ENCODE measurements around the gene CDK6. TPM values are rescaled to one million over a fixed set of nuclear protein-coding genes. Genes with fewer than 3 reads are reported as not detected.
A peak's percentile ranks its signal among the peaks of the same experiment; 100 is the strongest.

CDK6 gene
- polyA plus RNA-seq, 2 of the 4 experiments (the other 2 are of a cell fraction), result 13.6 to 25.9 TPM

DNA sequence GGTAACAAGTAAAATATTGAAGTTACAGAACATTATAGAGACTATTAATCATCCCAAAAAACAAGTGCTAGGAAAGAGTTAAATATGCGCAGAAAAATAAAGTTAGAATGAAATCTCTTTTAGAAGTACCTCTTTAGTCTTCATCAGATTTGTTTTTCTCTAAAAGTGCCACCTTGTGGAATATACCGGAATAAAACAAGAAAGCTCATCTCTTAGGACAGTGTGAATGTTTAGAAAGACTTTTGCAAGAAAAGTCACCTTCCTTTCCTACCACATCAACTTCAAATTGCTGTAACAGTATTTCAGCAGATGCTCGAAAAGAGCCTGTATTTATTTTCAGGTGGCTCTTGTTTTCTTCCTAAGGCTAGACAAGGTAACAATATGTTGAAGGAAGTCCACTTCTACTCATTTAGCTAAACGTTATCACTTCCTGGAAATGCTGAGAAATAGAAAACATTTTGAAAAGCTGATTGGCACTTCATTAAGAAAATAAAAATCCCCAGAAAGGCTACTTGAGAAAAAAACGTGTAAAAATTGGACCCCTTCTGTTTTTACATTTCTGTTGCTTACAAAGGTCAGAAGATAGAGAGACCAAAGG lies 226.4 kb downstream of the CDK6 start:
- ChIA-PET CTCF (interaction anchor here (0.5 to 7.2 kb wide), 15 partner anchors 11 to 742 kb away, joined by 3 to 42 read pairs (median 3); partner anchors contain the start of gene FAM133B), POLR2A (interaction anchor here (1.5 kb wide), 1 partner anchor 20 kb away, joined by 9 read pairs; the partner anchor contains the start of gene FAM133B)
- whole genome bisulfite sequencing (ENCODE audit: missing lambda C conversion rate), result 42% methylated on average over 5 of the region's 5 CpGs
- Histone ChIP-seq H3K4me1 (no peaks in the 10 kb centered on the region), H3K9me3 (no peaks in the 10 kb centered on the region), H3K4me3 (no peak overlapping the region), H3K27ac (no peak overlapping the region), H3K4me2 (no peak overlapping the region)
- DNase-seq (ENCODE audit: low read depth in 1 of 2, low spot score in 1 of 2), result peak in 1 of 2 experiments; percentile 43
- peak; percentile 73 for TF ChIP-seq HMGXB4 (CRISPR knock-in tag; IDR thresholded peaks at IDR 0.05; ENCODE audit: borderline replicate concordance)
- no peak for TF ChIP-seq BHLHE40 (IDR thresholded peaks at IDR 0.05; ENCODE audit: low read depth, low read length)
- TF ChIP-seq SMC3 (IDR thresholded peaks at IDR 0.05), result peak; percentile 36; the same call in 1 of the 3 replicates
- TF ChIP-seq MAFK (IDR thresholded peaks at IDR 0.05; ENCODE audit: partially characterized antibody), result no peak
- TF ChIP-seq RCOR1 (IDR thresholded peaks at IDR 0.05; ENCODE audit: low read depth, low read length), result no peak
- no peak for TF ChIP-seq RFX5 (IDR thresholded peaks at IDR 0.05)
- TF ChIP-seq CHD4 (IDR thresholded peaks at IDR 0.05; ENCODE audit: borderline replicate concordance), result no peak
- TF ChIP-seq, protein P1, sequence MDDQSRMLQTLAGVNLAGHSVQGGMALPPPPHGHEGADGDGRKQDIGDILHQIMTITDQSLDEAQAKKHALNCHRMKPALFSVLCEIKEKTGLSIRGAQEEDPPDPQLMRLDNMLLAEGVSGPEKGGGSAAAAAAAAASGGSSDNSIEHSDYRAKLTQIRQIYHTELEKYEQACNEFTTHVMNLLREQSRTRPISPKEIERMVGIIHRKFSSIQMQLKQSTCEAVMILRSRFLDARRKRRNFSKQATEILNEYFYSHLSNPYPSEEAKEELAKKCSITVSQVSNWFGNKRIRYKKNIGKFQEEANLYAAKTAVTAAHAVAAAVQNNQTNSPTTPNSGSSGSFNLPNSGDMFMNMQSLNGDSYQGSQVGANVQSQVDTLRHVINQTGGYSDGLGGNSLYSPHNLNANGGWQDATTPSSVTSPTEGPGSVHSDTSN (IDR thresholded peaks at IDR 0.05), result no peak
- TF ChIP-seq KDM1A (IDR thresholded peaks at IDR 0.05; ENCODE audit: low read depth), result no peak
- no peak for TF ChIP-seq MYC (IDR thresholded peaks at IDR 0.05; ENCODE audit: borderline replicate concordance, low read length)
- no peak for TF ChIP-seq KDM5A (IDR thresholded peaks at IDR 0.05)
- no peak for TF ChIP-seq ZFP36 (IDR thresholded peaks at IDR 0.05; ENCODE audit: borderline replicate concordance, partially characterized antibody)
- TF ChIP-seq, protein P2, sequence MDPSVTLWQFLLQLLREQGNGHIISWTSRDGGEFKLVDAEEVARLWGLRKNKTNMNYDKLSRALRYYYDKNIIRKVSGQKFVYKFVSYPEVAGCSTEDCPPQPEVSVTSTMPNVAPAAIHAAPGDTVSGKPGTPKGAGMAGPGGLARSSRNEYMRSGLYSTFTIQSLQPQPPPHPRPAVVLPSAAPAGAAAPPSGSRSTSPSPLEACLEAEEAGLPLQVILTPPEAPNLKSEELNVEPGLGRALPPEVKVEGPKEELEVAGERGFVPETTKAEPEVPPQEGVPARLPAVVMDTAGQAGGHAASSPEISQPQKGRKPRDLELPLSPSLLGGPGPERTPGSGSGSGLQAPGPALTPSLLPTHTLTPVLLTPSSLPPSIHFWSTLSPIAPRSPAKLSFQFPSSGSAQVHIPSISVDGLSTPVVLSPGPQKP (IDR thresholded peaks at IDR 0.05; ENCODE audit: low read depth, low read length), result no peak
- TF ChIP-seq FOSB (CRISPR knock-in tag; IDR thresholded peaks at IDR 0.05), result no peak
- no peak for TF ChIP-seq HEYL (CRISPR knock-in tag; IDR thresholded peaks at IDR 0.05)
- no peak for TF ChIP-seq FOSL2 (IDR thresholded peaks at IDR 0.05)
- TF ChIP-seq FOSL2 (CRISPR knock-in tag; IDR thresholded peaks at IDR 0.05), result no peak
- no peak for TF ChIP-seq EHF (CRISPR knock-in tag; IDR thresholded peaks at IDR 0.05)
- TF ChIP-seq CTCF (IDR thresholded peaks at IDR 0.05), result peak; percentile 52; the same call in 2 of the 3 replicates
- TF ChIP-seq ZC3H11A (IDR thresholded peaks at IDR 0.05), result no peak
- TF ChIP-seq RNF2 (IDR thresholded peaks at IDR 0.05; ENCODE audit: borderline replicate concordance, low read depth), result no peak
- TF ChIP-seq HOXB5 (CRISPR knock-in tag; IDR thresholded peaks at IDR 0.05), result no peak
- no peak for TF ChIP-seq MAX (IDR thresholded peaks at IDR 0.05)
- TF ChIP-seq RAD21 (conservative IDR thresholded peaks at IDR 0.05 in 1 of 2, IDR thresholded peaks at IDR 0.05 in 1 of 2), result peak in 1 of 2 experiments; percentile 31; a peak in 2 of 5 replicates
- peak; percentile 66 to 84; a peak in 4 of 6 replicates for ATAC-seq
- peak; percentile 68 for FAIRE-seq

All from A549 (cell line).